Measurements from ENCODE around the gene GABRG3.

Gene GABRG3

GRCh38 chr15:27573805-27574485 is 603.0 kb downstream of the GABRG3 start:
- TF ChIP-seq POLR2AphosphoS5 (IDR thresholded peaks at IDR 0.05; ENCODE audit: low read depth, low read length) (no peak), SIN3A (IDR thresholded peaks at IDR 0.05; ENCODE audit: borderline replicate concordance, insufficient read depth, low read length) (no peak), FOXP2 (optimal IDR thresholded peaks at IDR 0.05; ENCODE audit: borderline replicate concordance, extremely low read depth, extremely low read length, insufficient read depth) (no peak), TAF1 (IDR thresholded peaks at IDR 0.05; ENCODE audit: borderline replicate concordance, insufficient read depth, low read length) (no peak), REST (IDR thresholded peaks at IDR 0.05; ENCODE audit: insufficient read depth in 1 of 2, low read depth in 2 of 2, low read length in 2 of 2) (no peak)

GRCh38 chr15:27574541-27575054 is 603.6 kb downstream of the GABRG3 start:
- TF ChIP-seq POLR2AphosphoS5 (IDR thresholded peaks at IDR 0.05; ENCODE audit: low read depth, low read length) (no peak), TAF1 (IDR thresholded peaks at IDR 0.05; ENCODE audit: borderline replicate concordance, insufficient read depth, low read length) (no peak), SIN3A (IDR thresholded peaks at IDR 0.05; ENCODE audit: borderline replicate concordance, insufficient read depth, low read length) (no peak), REST (IDR thresholded peaks at IDR 0.05; ENCODE audit: insufficient read depth in 1 of 2, low read depth in 2 of 2, low read length in 2 of 2) (no peak), FOXP2 (optimal IDR thresholded peaks at IDR 0.05; ENCODE audit: borderline replicate concordance, extremely low read depth, extremely low read length, insufficient read depth) (no peak)

GRCh38 chr15:27575521-27575920 is 604.5 kb downstream of the GABRG3 start:
- TF ChIP-seq TAF1 (IDR thresholded peaks at IDR 0.05; ENCODE audit: borderline replicate concordance, insufficient read depth, low read length) (no peak), FOXP2 (optimal IDR thresholded peaks at IDR 0.05; ENCODE audit: borderline replicate concordance, extremely low read depth, extremely low read length, insufficient read depth) (no peak)

- no peak for TF ChIP-seq POLR2AphosphoS5 (IDR thresholded peaks at IDR 0.05; ENCODE audit: low read depth, low read length)
- no peak for TF ChIP-seq FOXP2 (optimal IDR thresholded peaks at IDR 0.05; ENCODE audit: borderline replicate concordance, extremely low read depth, extremely low read length, insufficient read depth)
- TF ChIP-seq SIN3A (IDR thresholded peaks at IDR 0.05; ENCODE audit: borderline replicate concordance, insufficient read depth, low read length): no peak
- TF ChIP-seq REST (IDR thresholded peaks at IDR 0.05; ENCODE audit: insufficient read depth in 1 of 2, low read depth in 2 of 2, low read length in 2 of 2): no peak
- no peak for TF ChIP-seq TAF1 (IDR thresholded peaks at IDR 0.05; ENCODE audit: borderline replicate concordance, insufficient read depth, low read length)
Measured at GRCh38 chr15:27576576-27576975, 605.6 kb downstream of the GABRG3 start.

- no peak for TF ChIP-seq TAF1 (IDR thresholded peaks at IDR 0.05; ENCODE audit: borderline replicate concordance, insufficient read depth, low read length)
- no peak for TF ChIP-seq SIN3A (IDR thresholded peaks at IDR 0.05; ENCODE audit: borderline replicate concordance, insufficient read depth, low read length)
- no peak for TF ChIP-seq REST (IDR thresholded peaks at IDR 0.05; ENCODE audit: insufficient read depth in 1 of 2, low read depth in 2 of 2, low read length in 2 of 2)
- TF ChIP-seq POLR2AphosphoS5 (IDR thresholded peaks at IDR 0.05; ENCODE audit: low read depth, low read length): no peak
- TF ChIP-seq FOXP2 (optimal IDR thresholded peaks at IDR 0.05; ENCODE audit: borderline replicate concordance, extremely low read depth, extremely low read length, insufficient read depth): no peak
Measured at GRCh38 chr15:27579738-27580137, 608.8 kb downstream of the GABRG3 start.

Data from PFSK-1 (cell line).